ENCODE measurements around the gene CSAG3.
"Not testable (repeated sequence)": the region's sequence is repeated elsewhere in the genome, so short reads cannot be mapped to it uniquely, and the experiment has no call there.

Gene CSAG3

DNA sequence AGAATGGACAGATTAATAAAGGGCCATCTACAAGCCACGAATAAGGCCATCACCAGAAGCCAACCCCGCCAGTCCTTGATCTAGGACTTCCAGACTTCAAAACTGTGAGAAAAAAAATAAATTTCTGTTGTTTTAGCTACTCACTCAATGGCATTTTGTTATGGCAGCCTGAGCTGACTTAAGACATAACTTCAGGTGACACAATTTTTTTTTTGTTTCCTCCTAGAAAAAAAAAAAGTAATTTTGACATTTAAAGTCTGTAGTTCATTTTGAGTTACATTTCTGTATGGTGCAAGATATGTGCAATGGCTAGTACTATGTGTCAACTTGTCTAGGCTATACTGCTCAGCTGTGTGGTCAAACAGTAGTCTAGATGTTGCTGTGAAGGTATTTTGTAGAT is at the start of gene CSAG3:
Gene CSAG3 (plus strand): TSS at position 301 of the 400 bp plus-strand sequence.
- not testable (repeated sequence) for DNase-seq

DNA sequence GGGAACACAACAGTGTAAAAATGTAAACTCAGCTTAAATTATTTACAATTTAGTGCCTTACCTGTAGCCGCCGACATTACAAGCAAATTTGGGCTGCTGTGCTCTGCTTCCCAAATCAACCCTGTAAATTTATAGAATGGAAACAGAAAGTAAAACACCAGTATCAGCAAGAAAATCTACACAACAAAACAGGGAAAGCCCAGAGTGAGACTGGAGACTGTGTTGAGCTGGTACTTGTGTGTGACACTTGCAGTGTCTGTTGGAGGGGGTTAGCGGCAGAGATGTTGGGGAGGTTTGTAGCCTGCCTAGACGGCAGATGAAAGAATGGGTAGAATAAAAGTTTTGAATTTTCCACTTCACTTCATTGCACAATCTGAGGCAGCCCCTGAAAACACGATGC is 45.8 kb upstream of the CSAG3 start:
- not testable (repeated sequence) for DNase-seq

DNA sequence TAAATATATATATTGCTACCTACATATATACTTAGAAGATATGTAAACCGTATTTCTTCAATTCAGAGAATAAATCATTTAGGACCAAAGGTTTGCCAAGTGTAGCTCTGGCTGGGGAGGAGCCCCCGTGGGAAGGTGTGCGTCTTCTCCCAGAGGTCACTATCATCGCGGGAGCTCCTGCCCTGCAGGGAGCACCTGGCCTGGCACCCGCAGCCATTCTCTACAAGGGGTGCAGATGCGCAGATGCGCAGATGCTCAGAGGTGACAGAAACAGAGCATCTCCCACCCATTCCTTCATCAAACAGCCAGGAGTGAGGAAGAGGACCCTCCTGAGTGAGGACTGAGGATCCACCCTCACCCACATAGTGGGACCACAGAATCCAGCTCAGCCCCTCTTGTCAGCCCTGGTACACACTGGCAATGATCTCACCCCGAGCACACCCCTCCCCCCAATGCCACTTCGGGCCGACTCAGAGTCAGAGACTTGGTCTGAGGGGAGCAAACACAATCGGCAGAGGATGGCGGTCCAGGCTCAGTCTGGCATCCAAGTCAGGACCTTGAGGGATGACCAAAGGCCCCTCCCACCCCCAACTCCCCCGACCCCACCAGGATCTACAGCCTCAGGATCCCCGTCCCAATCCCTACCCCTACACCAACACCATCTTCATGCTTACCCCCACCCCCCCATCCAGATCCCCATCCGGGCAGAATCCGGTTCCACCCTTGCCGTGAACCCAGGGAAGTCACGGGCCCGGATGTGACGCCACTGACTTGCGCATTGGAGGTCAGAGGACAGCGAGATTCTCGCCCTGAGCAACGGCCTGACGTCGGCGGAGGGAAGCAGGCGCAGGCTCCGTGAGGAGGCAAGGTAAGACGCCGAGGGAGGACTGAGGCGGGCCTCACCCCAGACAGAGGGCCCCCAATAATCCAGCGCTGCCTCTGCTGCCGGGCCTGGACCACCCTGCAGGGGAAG is 44.9 kb upstream of the CSAG3 start, which contains the start of gene MAGEA2B:
Gene MAGEA2B (plus strand): TSS at position 814 of the 973 bp plus-strand sequence. CDS start 2,479 bp downstream, outside the sequence.
- DNase-seq = not testable (repeated sequence)

DNA sequence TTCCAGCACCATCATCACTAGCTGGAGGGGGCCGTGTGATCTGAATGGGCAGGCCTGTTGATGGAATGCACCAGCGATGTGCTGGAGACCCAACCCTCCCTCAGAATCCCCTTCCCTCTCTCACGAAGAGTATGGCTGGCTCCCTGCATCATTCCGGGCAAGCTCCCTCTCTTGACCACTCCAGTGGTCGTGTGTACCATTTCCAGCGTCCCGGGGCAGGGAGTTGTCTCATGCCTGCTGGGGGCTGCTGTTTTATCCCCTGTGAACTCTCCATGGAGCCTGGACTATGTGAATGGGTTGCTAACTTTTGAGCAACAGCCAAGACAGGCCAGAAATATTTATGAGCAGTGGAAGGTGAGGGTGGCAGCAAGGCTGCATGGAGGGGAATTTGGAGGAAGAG is 33.6 kb upstream of the CSAG3 start:
- DNase-seq = no peak

- DNase-seq = peak; percentile 53
Observed at GRCh38 chrX:152733261-152733975, 25.6 kb upstream of the CSAG3 start, which contains the start of the genes CSAG1 and MAGEA12. TSS of gene CSAG1 (minus strand) at chrX:152733721. CDS start at chrX:152732460, 1,261 bp downstream. TSS of gene MAGEA12 (plus strand) at chrX:152733757. CDS start at chrX:152736162, 2,405 bp downstream.

- not testable (repeated sequence) for DNase-seq
Observed at GRCh38 chrX:152734143-152734858, 24.7 kb upstream of the CSAG3 start.

DNA sequence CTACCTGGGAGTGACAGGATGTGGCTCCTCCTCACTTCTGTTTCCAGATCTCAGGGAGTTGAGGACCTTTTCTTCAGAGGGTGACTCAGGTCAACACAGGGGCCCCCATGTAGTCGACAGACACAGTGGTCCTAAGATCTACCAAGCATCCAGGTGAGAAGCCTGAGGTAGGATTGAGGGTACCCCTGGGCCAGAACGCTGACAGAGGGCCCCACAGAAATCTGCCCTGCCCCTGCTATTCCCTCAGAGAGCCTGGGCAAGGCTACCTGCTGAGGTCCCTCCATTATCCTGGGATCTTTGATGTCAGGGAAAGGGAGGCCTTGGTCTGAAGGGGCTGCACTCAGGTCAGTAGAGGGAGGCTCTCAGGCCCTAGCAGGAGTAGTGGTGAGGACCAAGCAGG is 23.9 kb upstream of the CSAG3 start:
- DNase-seq = no peak

DNA sequence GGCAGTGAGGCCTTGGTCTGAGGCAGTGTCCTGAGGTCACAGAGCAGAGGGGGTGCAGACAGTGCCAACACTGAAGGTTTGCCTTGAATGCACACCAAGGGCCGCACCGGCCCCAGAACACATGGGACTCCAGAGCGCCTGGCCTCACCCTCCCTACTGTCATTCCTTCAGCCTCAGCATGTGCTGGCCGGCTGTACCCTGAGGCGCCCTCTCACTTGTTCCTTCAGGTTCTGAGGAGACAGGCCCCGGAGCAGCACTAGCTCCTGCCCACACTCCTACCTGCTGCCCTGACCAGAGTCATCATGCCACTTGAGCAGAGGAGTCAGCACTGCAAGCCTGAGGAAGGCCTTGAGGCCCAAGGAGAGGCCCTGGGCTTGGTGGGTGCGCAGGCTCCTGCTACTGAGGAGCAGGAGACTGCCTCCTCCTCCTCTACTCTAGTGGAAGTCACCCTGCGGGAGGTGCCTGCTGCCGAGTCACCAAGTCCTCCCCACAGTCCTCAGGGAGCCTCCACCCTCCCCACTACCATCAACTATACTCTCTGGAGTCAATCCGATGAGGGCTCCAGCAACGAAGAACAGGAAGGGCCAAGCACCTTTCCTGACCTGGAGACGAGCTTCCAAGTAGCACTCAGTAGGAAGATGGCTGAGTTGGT is 23.0 kb upstream of the CSAG3 start:
- DNase-seq = no peak

DNA sequence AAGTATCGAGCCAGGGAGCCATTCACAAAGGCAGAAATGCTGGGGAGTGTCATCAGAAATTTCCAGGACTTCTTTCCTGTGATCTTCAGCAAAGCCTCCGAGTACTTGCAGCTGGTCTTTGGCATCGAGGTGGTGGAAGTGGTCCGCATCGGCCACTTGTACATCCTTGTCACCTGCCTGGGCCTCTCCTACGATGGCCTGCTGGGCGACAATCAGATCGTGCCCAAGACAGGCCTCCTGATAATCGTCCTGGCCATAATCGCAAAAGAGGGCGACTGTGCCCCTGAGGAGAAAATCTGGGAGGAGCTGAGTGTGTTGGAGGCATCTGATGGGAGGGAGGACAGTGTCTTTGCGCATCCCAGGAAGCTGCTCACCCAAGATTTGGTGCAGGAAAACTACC is 22.5 kb upstream of the CSAG3 start:
- not testable (repeated sequence) for DNase-seq

- DNase-seq = no peak
Observed at GRCh38 chrX:152738560-152738959, 20.5 kb upstream of the CSAG3 start.

DNA sequence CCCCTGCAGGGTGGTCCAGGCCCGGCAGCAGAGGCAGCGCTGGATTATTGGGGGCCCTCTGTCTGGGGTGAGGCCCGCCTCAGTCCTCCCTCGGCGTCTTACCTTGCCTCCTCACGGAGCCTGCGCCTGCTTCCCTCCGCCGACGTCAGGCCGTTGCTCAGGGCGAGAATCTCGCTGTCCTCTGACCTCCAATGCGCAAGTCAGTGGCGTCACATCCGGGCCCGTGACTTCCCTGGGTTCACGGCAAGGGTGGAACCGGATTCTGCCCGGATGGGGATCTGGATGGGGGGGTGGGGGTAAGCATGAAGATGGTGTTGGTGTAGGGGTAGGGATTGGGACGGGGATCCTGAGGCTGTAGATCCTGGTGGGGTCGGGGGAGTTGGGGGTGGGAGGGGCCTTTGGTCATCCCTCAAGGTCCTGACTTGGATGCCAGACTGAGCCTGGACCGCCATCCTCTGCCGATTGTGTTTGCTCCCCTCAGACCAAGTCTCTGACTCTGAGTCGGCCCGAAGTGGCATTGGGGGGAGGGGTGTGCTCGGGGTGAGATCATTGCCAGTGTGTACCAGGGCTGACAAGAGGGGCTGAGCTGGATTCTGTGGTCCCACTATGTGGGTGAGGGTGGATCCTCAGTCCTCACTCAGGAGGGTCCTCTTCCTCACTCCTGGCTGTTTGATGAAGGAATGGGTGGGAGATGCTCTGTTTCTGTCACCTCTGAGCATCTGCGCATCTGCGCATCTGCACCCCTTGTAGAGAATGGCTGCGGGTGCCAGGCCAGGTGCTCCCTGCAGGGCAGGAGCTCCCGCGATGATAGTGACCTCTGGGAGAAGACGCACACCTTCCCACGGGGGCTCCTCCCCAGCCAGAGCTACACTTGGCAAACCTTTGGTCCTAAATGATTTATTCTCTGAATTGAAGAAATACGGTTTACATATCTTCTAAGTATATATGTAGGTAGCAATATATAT is 5.0 kb upstream of the CSAG3 start, which contains the start of gene MAGEA2:
Gene MAGEA2 (minus strand): TSS at position 157 of the 965 bp plus-strand sequence. CDS start 2,479 bp downstream, outside the sequence.
- DNase-seq = not testable (repeated sequence)

DNA sequence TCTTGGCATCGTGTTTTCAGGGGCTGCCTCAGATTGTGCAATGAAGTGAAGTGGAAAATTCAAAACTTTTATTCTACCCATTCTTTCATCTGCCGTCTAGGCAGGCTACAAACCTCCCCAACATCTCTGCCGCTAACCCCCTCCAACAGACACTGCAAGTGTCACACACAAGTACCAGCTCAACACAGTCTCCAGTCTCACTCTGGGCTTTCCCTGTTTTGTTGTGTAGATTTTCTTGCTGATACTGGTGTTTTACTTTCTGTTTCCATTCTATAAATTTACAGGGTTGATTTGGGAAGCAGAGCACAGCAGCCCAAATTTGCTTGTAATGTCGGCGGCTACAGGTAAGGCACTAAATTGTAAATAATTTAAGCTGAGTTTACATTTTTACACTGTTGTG is 4.1 kb upstream of the CSAG3 start:
- not testable (repeated sequence) for DNase-seq

- not testable (repeated sequence) for DNase-seq
Observed at GRCh38 chrX:152759544-152759943, 526 bp downstream of the CSAG3 start.

DNA sequence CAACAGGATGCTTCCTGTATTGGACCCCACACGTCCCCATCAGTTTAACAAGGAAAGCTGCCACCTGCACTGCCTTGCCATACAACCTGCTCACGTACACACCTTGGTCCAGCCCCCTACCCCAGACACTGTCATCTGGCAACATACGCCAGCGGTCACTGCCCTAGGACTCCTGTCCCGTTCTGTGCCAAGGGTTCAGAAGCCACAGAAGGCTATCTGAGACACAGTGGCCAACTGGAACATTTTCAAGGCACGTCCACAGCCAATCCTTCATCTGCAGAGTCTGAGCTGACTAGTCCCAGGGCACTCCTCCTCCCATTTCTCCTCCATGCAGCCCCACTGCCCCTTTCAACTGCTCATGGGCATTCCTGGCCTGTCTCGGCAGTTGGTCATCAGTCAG is 2.6 kb downstream of the CSAG3 start:
- not testable (repeated sequence) for DNase-seq

DNA sequence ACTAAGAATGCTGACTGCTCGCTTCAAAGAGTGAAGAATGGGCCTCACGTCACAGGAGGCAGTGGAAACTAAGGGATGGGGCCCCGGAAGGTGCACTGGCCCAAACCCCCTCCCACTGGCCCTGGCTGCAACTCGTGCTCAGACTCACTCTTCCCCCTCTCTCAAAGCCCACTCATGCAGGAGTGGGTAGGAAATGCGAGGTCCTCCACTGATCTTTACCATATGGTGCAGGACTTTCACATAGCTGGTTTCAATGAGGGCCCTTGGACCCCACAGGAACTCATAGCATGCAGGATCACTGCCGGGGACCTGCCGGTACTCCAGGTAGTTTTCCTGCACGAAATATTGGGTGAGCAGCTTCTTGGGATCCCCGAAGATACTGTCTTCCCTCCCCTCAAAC is 7.5 kb downstream of the CSAG3 start:
- not testable (repeated sequence) for DNase-seq

GRCh38 chrX:152769549-152770289 is 10.7 kb downstream of the CSAG3 start, which contains the start of gene MAGEA6:
TSS of gene MAGEA6 (minus strand) at chrX:152769689. CDS start at chrX:152767650, 2,039 bp downstream.
- not testable (repeated sequence) for DNase-seq

- not testable (repeated sequence) for DNase-seq
Observed at GRCh38 chrX:152787062-152787461, 28.0 kb downstream of the CSAG3 start.

- DNase-seq = no peak
Observed at GRCh38 chrX:152798945-152799344, 39.9 kb downstream of the CSAG3 start.

DNA sequence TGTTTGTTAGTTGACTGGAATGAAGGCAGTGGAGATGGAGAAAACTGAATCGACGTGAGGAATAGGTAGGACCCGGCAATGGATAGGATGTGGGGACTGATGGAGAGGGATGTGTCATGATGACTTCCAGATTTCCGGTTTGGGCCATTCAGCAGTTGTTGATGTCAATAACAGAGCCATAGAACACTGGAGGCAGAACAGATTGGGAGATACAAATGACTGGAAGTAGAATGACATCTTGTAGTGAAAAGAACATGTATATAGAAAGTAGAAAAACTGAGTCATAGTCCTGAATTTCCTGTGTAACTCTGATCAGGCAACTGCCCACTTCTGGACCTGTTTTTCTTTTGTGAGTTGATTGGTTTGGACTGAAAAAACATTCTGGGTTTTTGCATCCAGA is 47.0 kb downstream of the CSAG3 start:
- no peak for DNase-seq
